ENCODE results near the gene GALNT11.
"Not testable (repeated sequence)": the region's sequence is repeated elsewhere in the genome, so short reads cannot be mapped to it uniquely, and the experiment has no call there.

GRCh38 chr7:152044909-152045308 lies 19.4 kb downstream of the GALNT11 start:
- not testable (repeated sequence) for TF ChIP-seq CTCF (IDR thresholded peaks at IDR 0.05; ENCODE audit: borderline replicate concordance, extremely low read depth, low read length, poor library complexity, severe bottlenecking); EZH2 (IDR thresholded peaks at IDR 0.05; ENCODE audit: borderline replicate concordance, low read depth, low read length, severe bottlenecking)

Data from DND-41 (cell line).